Measurements from ENCODE around the gene AMIGO3.

The AMIGO3 gene

GRCh38 chr3:49680493-49681231 lies 38.8 kb downstream of the AMIGO3 start:
- TF ChIP-seq EGR1 (IDR thresholded peaks at IDR 0.05) (no peak), FOXM1 (IDR thresholded peaks at IDR 0.05; ENCODE audit: borderline replicate concordance, low read depth) (no peak), CREB1 (IDR thresholded peaks at IDR 0.05; ENCODE audit: low read depth) (no peak), MAX (IDR thresholded peaks at IDR 0.05) (no peak), USF1 (IDR thresholded peaks at IDR 0.05) (no peak), CEBPB (IDR thresholded peaks at IDR 0.05) (no peak), RAD21 (IDR thresholded peaks at IDR 0.05; ENCODE audit: low read depth) (no peak), TEAD4 (IDR thresholded peaks at IDR 0.05) (no peak), TCF12 (IDR thresholded peaks at IDR 0.05; ENCODE audit: low read depth) (no peak), EP300 (IDR thresholded peaks at IDR 0.05; ENCODE audit: borderline replicate concordance) (no peak), TAF1 (IDR thresholded peaks at IDR 0.05; ENCODE audit: low read depth) (no peak), ZBTB7A (IDR thresholded peaks at IDR 0.05; ENCODE audit: low read depth) (no peak), YY1 (IDR thresholded peaks at IDR 0.05; ENCODE audit: low read depth) (no peak), REST (IDR thresholded peaks at IDR 0.05; ENCODE audit: low read depth) (no peak), NFIC (IDR thresholded peaks at IDR 0.05) (no peak)

- no peak for TF ChIP-seq EGR1 (IDR thresholded peaks at IDR 0.05)
- TF ChIP-seq USF1 (IDR thresholded peaks at IDR 0.05) = no peak
- TF ChIP-seq NFIC (IDR thresholded peaks at IDR 0.05) = no peak
- no peak for TF ChIP-seq FOXM1 (IDR thresholded peaks at IDR 0.05; ENCODE audit: borderline replicate concordance, low read depth)
- no peak for TF ChIP-seq ZBTB7A (IDR thresholded peaks at IDR 0.05; ENCODE audit: low read depth)
- no peak for TF ChIP-seq CREB1 (IDR thresholded peaks at IDR 0.05; ENCODE audit: low read depth)
- TF ChIP-seq REST (IDR thresholded peaks at IDR 0.05; ENCODE audit: low read depth) = no peak
- TF ChIP-seq EP300 (IDR thresholded peaks at IDR 0.05; ENCODE audit: borderline replicate concordance) = no peak
- TF ChIP-seq TEAD4 (IDR thresholded peaks at IDR 0.05) = no peak
- TF ChIP-seq MAX (IDR thresholded peaks at IDR 0.05) = no peak
- no peak for TF ChIP-seq TAF1 (IDR thresholded peaks at IDR 0.05; ENCODE audit: low read depth)
- TF ChIP-seq YY1 (IDR thresholded peaks at IDR 0.05; ENCODE audit: low read depth) = no peak
- no peak for TF ChIP-seq CEBPB (IDR thresholded peaks at IDR 0.05)
- TF ChIP-seq TCF12 (IDR thresholded peaks at IDR 0.05; ENCODE audit: low read depth) = no peak
- no peak for TF ChIP-seq RAD21 (IDR thresholded peaks at IDR 0.05; ENCODE audit: low read depth)
Observed at GRCh38 chr3:49675912-49676311, 43.6 kb downstream of the AMIGO3 start.

GRCh38 chr3:49674497-49674983 lies 44.9 kb downstream of the AMIGO3 start:
- TF ChIP-seq CEBPB (IDR thresholded peaks at IDR 0.05) (no peak), NFIC (IDR thresholded peaks at IDR 0.05) (no peak), TCF12 (IDR thresholded peaks at IDR 0.05; ENCODE audit: low read depth) (no peak), TEAD4 (IDR thresholded peaks at IDR 0.05) (no peak), CREB1 (IDR thresholded peaks at IDR 0.05; ENCODE audit: low read depth) (no peak), TAF1 (IDR thresholded peaks at IDR 0.05; ENCODE audit: low read depth) (peak; percentile 27), REST (IDR thresholded peaks at IDR 0.05; ENCODE audit: low read depth) (no peak), YY1 (IDR thresholded peaks at IDR 0.05; ENCODE audit: low read depth) (peak; percentile 61; the same call in 1 of the 2 replicates), ZBTB7A (IDR thresholded peaks at IDR 0.05; ENCODE audit: low read depth) (no peak), MAX (IDR thresholded peaks at IDR 0.05) (peak; percentile 44), EGR1 (IDR thresholded peaks at IDR 0.05) (no peak)

Data from Ishikawa (cell line).